SH-SY5Y (cell line): ENCODE data around the gene SHQ1.

Experiments used
- GATA2 ChIP-seq: IDR thresholded peaks from 2 replicates; pipeline ENCODE4 v1.6.1; 2011; ENCODE audit warnings: mild to moderate bottlenecking, low read depth, low read length
- GATA3 ChIP-seq: IDR thresholded peaks from 2 replicates; pipeline ENCODE4 v1.6.1; 2011; ENCODE audit warnings: low read depth, mild to moderate bottlenecking, low read length, moderate library complexity

- TF ChIP-seq GATA3 (no peak), GATA2 (no peak)
Observed at GRCh38 chr3:72768481-72768880, 79.8 kb downstream of the SHQ1 start.
